ENCODE measurements around the gene RTP3.

RTP3 gene

GRCh38 chr3:46549989-46550388 lies 52.2 kb downstream of the RTP3 start:
- no peak for DNase-seq (ENCODE audit: low read depth)
- TF ChIP-seq CTCF (IDR thresholded peaks at IDR 0.05; ENCODE audit: low read length, missing control alignments) = no peak

More at GRCh38 chr3:46549989-46550388, 52.2 kb downstream of the RTP3 start:
- H3K4me3 ChIP-seq (replicated peaks; ENCODE audit: low read depth, low read length) = no peak overlapping the region

Measured in fibroblast of pulmonary artery (primary cell).